Liver (tissue), 9 donors: ENCODE data around the gene ZRSR2. TPM values are rescaled to one million over a fixed set of nuclear protein-coding genes. Genes with fewer than 3 reads are reported as not detected.

Source experiments
- DNase-seq: peaks from one replicate; pipeline ENCODE4 v3.0.0-alpha.2; 2017; ENCODE audit warnings: low spot score
- H3K27ac ChIP-seq, 2 donors: one replicate each; pipeline ENCODE4 v1.7.0; 2013; ENCODE audit warnings: inconsistent platforms in 2 of 2, low read length in 2 of 2, control low read depth in 1 of 2, low read depth in 1 of 2, mild to moderate bottlenecking in 1 of 2
- H3K27me3 ChIP-seq, 4 donors: one replicate each; pipeline versions ENCODE4 v1.6.1 to v1.7.0; 2013; ENCODE audit warnings: low read length in 3 of 4, inconsistent platforms in 1 of 4, mild to moderate bottlenecking in 1 of 4, moderate library complexity in 1 of 4; ENCODE audit not compliant: control insufficient read depth in 4 of 4, insufficient read depth in 4 of 4
- H3K36me3 ChIP-seq, 4 donors: one replicate each; pipeline versions ENCODE4 v1.6.1 to v1.7.0; 2013; ENCODE audit warnings: low read length in 3 of 4, mild to moderate bottlenecking in 3 of 4, low read depth in 1 of 4, moderate library complexity in 1 of 4; ENCODE audit not compliant: control insufficient read depth in 4 of 4, insufficient read depth in 3 of 4
- H3K4me1 ChIP-seq, 4 donors: one replicate each; pipeline versions ENCODE4 v1.6.1 to v1.7.0; 2013; ENCODE audit warnings: low read length in 3 of 4, mild to moderate bottlenecking in 3 of 4, moderate library complexity in 1 of 4; ENCODE audit not compliant: control insufficient read depth in 4 of 4, insufficient read depth in 4 of 4
- H3K4me3 ChIP-seq, 3 donors: one replicate each; pipeline versions ENCODE4 v1.6.1 to v1.7.0; 2013; ENCODE audit warnings: low read length in 3 of 3, control low read depth in 1 of 3, low read depth in 1 of 3, mild to moderate bottlenecking in 1 of 3
- H3K9ac ChIP-seq, 2 donors: one replicate each; pipeline ENCODE4 v1.7.0; 2013; ENCODE audit warnings: low read length in 2 of 2, mild to moderate bottlenecking in 2 of 2, moderate library complexity in 2 of 2, control low read depth in 1 of 2, low read depth in 1 of 2
- H3K9me3 ChIP-seq, 4 donors: one replicate each; pipeline versions ENCODE4 v1.6.1 to v1.7.0; 2013; ENCODE audit warnings: low read length in 3 of 4; ENCODE audit not compliant: control insufficient read depth in 4 of 4
- ATF3 ChIP-seq: IDR thresholded peaks from 2 replicates; pipeline ENCODE4 v1.6.1; 2016; ENCODE audit warnings: antibody characterized with exemption
- EGR1 ChIP-seq, 2 donors: IDR thresholded peaks; 2 replicates each; pipeline ENCODE4 v1.6.1; 2016 to 2018; ENCODE audit warnings: antibody characterized with exemption in 2 of 2, low read depth in 2 of 2
- FOXA1 ChIP-seq: IDR thresholded peaks from 2 replicates; pipeline ENCODE4 v1.6.1; 2016; ENCODE audit warnings: antibody characterized with exemption
- FOXA2 ChIP-seq: IDR thresholded peaks from 2 replicates; pipeline ENCODE4 v1.6.1; 2016; ENCODE audit warnings: antibody characterized with exemption
- GABPA ChIP-seq, 2 donors: IDR thresholded peaks in 1 of 2; conservative IDR thresholded peaks in 1 of 2; 2 replicates each; pipeline ENCODE4 v1.6.1; 2016; ENCODE audit warnings: antibody characterized with exemption in 2 of 2, mild to moderate bottlenecking in 1 of 2, moderate library complexity in 1 of 2
- HNF4A ChIP-seq, 2 donors: conservative IDR thresholded peaks; 2 replicates each; pipeline ENCODE4 v1.6.1; 2016; ENCODE audit warnings: antibody characterized with exemption in 2 of 2, mild to moderate bottlenecking in 2 of 2
- HNF4G ChIP-seq: IDR thresholded peaks from 2 replicates; pipeline ENCODE4 v1.6.1; 2016; ENCODE audit warnings: antibody characterized with exemption
- JUND ChIP-seq, 2 donors: IDR thresholded peaks; 2 replicates each; pipeline ENCODE4 v1.6.1; 2016; ENCODE audit warnings: antibody characterized with exemption in 2 of 2
- NR2F2 ChIP-seq: IDR thresholded peaks from 2 replicates; pipeline ENCODE4 v1.6.1; 2016; ENCODE audit warnings: antibody characterized with exemption
- RAD21 ChIP-seq, 2 donors: IDR thresholded peaks; 2 replicates each; pipeline ENCODE4 v1.6.1; 2016; ENCODE audit warnings: antibody characterized with exemption in 2 of 2, mild to moderate bottlenecking in 2 of 2
- RXRA ChIP-seq, 2 donors: IDR thresholded peaks; 2 replicates each; pipeline ENCODE4 v1.6.1; 2017 to 2018; ENCODE audit warnings: antibody characterized with exemption in 2 of 2, mild to moderate bottlenecking in 1 of 2
- SP1 ChIP-seq: IDR thresholded peaks from 2 replicates; pipeline ENCODE4 v1.6.1; 2018; ENCODE audit warnings: antibody characterized with exemption, mild to moderate bottlenecking
- TAF1 ChIP-seq: conservative IDR thresholded peaks from 2 replicates; pipeline ENCODE4 v1.6.1; 2016; ENCODE audit warnings: antibody characterized with exemption, mild to moderate bottlenecking
- WGBS: extraction: QIAGEN DNeasy Blood & Tissue Kit; methylation state at CpG from one replicate; pipeline ENCODE4 v1.1.7; 2013; 5-methylcytosine and 5-hydroxymethylcytosine counted together
- polyA plus RNA-seq, 2 donors: library from polyadenylated mRNA; stranded (reverse) in 1 of 2; unstranded in 1 of 2; fragments of 200-250 nt in 1 of 2; fragments of >200 nt in 1 of 2; fragmentation: Nextera tagmentation in 1 of 2; extraction: Ambion mirVana in 1 of 2; gene quantifications; one replicate each; pipeline versions ENCODE4 v1.2.1 to v1.2.3, GENCODE V29; 2013 to 2015
- total RNA-seq, 2 donors: library from RNA; depleted of rRNA; stranded (reverse); fragments of >200 nt; gene quantifications; one replicate each; pipeline ENCODE4 v1.2.3, GENCODE V29; 2014
- TF ChIP-seq, protein P1 (sequence below): fragments of 150-350 bp; IDR thresholded peaks from 2 replicates; pipeline ENCODE4 v1.5.1; 2017; ENCODE audit warnings: improper control_type of control experiment, low read depth, low read length; ENCODE audit not compliant: missing input control
- TF ChIP-seq, protein P2 (sequence below): IDR thresholded peaks from 2 replicates; pipeline ENCODE4 v1.6.1; 2016; ENCODE audit warnings: antibody characterized with exemption
- TF ChIP-seq, protein P3 (sequence below): IDR thresholded peaks from 2 replicates; pipeline ENCODE4 v1.6.1; 2016; ENCODE audit warnings: antibody characterized with exemption, mild to moderate bottlenecking
- TF ChIP-seq, protein P4 (sequence below): IDR thresholded peaks from 2 replicates; pipeline ENCODE4 v1.6.1; 2016; ENCODE audit warnings: antibody characterized with exemption
- donor health status: healthy.
- donor health status: healthy.
- donor health status: healthy.
- donor health status: healthy.
- donor health status: healthy.

Gene ZRSR2
- total and polyA plus RNA-seq, 4 donors, result 1.4 to 7.0 (median 3.0) TPM

GRCh38 chrX:15744181-15744867, 46.0 kb upstream of the ZRSR2 start:
- H3K27ac ChIP-seq, result no peak overlapping the region
- no peak for DNase-seq
- H3K4me3 ChIP-seq, result no peak overlapping the region
- H3K27me3 ChIP-seq, result no peaks in the 10 kb centered on the region
- no peaks in the 10 kb centered on the region for H3K36me3 ChIP-seq
- H3K9ac ChIP-seq, result no peak overlapping the region
- TF ChIP-seq NR2F2 (no peak), FOXA2 (no peak), TAF1 (no peak), RXRA (IDR thresholded peaks at IDR 0.05) (no peak), HNF4A (conservative IDR thresholded peaks at IDR 0.05) (no peak), EGR1 (IDR thresholded peaks at IDR 0.05; ENCODE audit: low read depth in 2 of 2) (no peak), RAD21 (IDR thresholded peaks at IDR 0.05) (no peak), ATF3 (no peak), SP1 (no peak), FOXA1 (no peak)
- TF ChIP-seq, protein P1, sequence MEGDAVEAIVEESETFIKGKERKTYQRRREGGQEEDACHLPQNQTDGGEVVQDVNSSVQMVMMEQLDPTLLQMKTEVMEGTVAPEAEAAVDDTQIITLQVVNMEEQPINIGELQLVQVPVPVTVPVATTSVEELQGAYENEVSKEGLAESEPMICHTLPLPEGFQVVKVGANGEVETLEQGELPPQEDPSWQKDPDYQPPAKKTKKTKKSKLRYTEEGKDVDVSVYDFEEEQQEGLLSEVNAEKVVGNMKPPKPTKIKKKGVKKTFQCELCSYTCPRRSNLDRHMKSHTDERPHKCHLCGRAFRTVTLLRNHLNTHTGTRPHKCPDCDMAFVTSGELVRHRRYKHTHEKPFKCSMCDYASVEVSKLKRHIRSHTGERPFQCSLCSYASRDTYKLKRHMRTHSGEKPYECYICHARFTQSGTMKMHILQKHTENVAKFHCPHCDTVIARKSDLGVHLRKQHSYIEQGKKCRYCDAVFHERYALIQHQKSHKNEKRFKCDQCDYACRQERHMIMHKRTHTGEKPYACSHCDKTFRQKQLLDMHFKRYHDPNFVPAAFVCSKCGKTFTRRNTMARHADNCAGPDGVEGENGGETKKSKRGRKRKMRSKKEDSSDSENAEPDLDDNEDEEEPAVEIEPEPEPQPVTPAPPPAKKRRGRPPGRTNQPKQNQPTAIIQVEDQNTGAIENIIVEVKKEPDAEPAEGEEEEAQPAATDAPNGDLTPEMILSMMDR, result no peak
- TF ChIP-seq, protein P2, sequence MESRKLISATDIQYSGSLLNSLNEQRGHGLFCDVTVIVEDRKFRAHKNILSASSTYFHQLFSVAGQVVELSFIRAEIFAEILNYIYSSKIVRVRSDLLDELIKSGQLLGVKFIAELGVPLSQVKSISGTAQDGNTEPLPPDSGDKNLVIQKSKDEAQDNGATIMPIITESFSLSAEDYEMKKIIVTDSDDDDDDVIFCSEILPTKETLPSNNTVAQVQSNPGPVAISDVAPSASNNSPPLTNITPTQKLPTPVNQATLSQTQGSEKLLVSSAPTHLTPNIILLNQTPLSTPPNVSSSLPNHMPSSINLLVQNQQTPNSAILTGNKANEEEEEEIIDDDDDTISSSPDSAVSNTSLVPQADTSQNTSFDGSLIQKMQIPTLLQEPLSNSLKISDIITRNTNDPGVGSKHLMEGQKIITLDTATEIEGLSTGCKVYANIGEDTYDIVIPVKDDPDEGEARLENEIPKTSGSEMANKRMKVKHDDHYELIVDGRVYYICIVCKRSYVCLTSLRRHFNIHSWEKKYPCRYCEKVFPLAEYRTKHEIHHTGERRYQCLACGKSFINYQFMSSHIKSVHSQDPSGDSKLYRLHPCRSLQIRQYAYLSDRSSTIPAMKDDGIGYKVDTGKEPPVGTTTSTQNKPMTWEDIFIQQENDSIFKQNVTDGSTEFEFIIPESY, result no peak
- TF ChIP-seq, protein P3, sequence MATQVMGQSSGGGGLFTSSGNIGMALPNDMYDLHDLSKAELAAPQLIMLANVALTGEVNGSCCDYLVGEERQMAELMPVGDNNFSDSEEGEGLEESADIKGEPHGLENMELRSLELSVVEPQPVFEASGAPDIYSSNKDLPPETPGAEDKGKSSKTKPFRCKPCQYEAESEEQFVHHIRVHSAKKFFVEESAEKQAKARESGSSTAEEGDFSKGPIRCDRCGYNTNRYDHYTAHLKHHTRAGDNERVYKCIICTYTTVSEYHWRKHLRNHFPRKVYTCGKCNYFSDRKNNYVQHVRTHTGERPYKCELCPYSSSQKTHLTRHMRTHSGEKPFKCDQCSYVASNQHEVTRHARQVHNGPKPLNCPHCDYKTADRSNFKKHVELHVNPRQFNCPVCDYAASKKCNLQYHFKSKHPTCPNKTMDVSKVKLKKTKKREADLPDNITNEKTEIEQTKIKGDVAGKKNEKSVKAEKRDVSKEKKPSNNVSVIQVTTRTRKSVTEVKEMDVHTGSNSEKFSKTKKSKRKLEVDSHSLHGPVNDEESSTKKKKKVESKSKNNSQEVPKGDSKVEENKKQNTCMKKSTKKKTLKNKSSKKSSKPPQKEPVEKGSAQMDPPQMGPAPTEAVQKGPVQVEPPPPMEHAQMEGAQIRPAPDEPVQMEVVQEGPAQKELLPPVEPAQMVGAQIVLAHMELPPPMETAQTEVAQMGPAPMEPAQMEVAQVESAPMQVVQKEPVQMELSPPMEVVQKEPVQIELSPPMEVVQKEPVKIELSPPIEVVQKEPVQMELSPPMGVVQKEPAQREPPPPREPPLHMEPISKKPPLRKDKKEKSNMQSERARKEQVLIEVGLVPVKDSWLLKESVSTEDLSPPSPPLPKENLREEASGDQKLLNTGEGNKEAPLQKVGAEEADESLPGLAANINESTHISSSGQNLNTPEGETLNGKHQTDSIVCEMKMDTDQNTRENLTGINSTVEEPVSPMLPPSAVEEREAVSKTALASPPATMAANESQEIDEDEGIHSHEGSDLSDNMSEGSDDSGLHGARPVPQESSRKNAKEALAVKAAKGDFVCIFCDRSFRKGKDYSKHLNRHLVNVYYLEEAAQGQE, result no peak
- TF ChIP-seq, protein P4, sequence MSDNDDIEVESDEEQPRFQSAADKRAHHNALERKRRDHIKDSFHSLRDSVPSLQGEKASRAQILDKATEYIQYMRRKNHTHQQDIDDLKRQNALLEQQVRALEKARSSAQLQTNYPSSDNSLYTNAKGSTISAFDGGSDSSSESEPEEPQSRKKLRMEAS, result no peak
- no peaks in the 10 kb centered on the region for H3K9me3 ChIP-seq
- no peaks in the 10 kb centered on the region for H3K4me1 ChIP-seq
- 86% methylated on average over 9 of the region's 9 CpGs for WGBS

- Histone ChIP-seq H3K36me3 (no peaks in the 10 kb centered on the region), H3K9ac (no peak overlapping the region), H3K4me3 (no peak overlapping the region), H3K27ac (no peak overlapping the region), H3K9me3 (no peaks in the 10 kb centered on the region), H3K27me3 (no peaks in the 10 kb centered on the region), H3K4me1 (no peaks in the 10 kb centered on the region)
- WGBS, result 84% methylated on average over 4 of the region's 4 CpGs
- DNase-seq, result no peak
- TF ChIP-seq ATF3, result no peak
- no peak for TF ChIP-seq JUND (IDR thresholded peaks at IDR 0.05)
- TF ChIP-seq HNF4A (conservative IDR thresholded peaks at IDR 0.05), result no peak
- TF ChIP-seq, protein P3, result no peak
- TF ChIP-seq GABPA (IDR thresholded peaks at IDR 0.05 in 1 of 2, conservative IDR thresholded peaks at IDR 0.05 in 1 of 2), result no peak
- no peak for TF ChIP-seq EGR1 (IDR thresholded peaks at IDR 0.05; ENCODE audit: low read depth in 2 of 2)
- no peak for TF ChIP-seq NR2F2
- TF ChIP-seq, protein P4, result no peak
- TF ChIP-seq SP1, result no peak
- TF ChIP-seq HNF4G, result no peak
These were observed 45.1 kb upstream of the ZRSR2 start for GRCh38 chrX:15745179-15745578.
